ENCODE data around the gene ANO5.

The ANO5 gene, protein sequence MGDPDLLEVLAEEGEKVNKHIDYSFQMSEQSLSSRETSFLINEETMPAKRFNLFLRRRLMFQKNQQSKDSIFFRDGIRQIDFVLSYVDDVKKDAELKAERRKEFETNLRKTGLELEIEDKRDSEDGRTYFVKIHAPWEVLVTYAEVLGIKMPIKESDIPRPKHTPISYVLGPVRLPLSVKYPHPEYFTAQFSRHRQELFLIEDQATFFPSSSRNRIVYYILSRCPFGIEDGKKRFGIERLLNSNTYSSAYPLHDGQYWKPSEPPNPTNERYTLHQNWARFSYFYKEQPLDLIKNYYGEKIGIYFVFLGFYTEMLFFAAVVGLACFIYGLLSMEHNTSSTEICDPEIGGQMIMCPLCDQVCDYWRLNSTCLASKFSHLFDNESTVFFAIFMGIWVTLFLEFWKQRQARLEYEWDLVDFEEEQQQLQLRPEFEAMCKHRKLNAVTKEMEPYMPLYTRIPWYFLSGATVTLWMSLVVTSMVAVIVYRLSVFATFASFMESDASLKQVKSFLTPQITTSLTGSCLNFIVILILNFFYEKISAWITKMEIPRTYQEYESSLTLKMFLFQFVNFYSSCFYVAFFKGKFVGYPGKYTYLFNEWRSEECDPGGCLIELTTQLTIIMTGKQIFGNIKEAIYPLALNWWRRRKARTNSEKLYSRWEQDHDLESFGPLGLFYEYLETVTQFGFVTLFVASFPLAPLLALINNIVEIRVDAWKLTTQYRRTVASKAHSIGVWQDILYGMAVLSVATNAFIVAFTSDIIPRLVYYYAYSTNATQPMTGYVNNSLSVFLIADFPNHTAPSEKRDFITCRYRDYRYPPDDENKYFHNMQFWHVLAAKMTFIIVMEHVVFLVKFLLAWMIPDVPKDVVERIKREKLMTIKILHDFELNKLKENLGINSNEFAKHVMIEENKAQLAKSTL

GRCh38 chr11:22192642-22193347 lies at the start of gene ANO5:
TSS of gene ANO5 (plus strand) at chr11:22193085. CDS start at chr11:22193493, 408 bp downstream.
- no peak for DNase-seq (ENCODE audit: low read depth in 2 of 2)

DNA sequence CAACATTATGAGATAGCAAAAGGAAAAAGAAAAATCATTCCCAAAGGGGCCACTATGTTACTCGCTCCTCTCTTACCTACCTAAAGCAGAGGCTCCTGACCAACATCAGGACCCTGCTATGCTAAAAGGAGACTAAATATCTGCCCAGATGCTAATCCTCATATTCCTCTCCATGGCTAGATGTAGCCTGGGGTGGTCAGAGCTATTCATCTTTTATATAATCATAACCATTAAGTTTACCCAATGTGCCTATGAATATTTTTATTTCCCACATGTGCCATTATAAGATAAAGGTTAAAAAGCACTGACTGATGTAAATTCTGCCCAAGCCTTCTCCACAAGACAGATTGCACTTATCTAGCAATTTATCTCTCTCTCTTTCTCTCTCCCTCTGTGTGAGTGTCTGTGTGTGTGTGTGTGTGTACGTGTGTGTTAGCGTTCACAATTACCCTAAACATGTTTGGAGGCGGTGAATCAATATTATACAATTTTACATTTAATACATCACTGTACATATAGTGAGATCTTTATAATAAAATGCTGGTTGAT lies 41.2 kb upstream of the ANO5 start:
- DNase-seq (ENCODE audit: low read depth in 2 of 2) = no peak

DNA sequence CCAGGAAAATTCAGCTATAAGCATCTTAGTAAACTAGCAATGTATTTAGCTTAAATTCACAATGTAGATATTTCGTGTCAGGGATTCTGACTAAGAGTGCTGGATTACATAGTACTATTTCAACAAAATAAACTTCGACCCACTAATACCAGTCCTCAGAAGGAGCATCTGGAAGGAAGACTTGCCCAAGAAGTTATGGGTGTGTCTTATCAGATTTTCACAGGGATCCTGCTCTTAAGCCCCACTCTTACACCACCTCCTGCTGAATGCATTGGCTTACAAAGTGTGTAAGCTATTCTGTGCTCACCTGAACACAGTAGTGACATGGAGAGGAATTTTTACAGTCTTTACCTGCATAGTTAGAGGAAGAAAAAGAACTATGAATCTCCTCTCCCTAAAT lies 35.4 kb upstream of the ANO5 start:
- DNase-seq (ENCODE audit: low read depth in 2 of 2) = no peak

DNA sequence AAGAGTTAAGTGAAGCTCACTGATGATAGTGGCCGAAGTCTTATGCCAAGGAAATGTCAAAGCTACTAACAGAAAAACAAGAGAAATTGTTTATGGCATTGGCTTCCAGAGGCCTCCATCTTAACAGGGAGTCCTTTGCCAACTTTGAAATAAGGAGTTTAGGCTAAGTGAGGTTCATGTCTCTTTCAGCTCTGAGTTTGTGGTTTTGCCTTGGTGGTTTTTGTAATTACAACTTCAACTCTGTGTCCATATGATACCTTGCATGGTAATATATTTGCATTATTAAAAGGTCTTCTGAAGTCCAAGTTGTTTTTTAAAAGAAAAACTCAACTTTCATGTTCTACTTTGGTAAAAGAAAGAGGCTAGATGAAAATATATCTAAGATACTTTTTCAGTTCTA lies 31.4 kb upstream of the ANO5 start:
- DNase-seq (ENCODE audit: low read depth in 2 of 2) = no peak

- DNase-seq (ENCODE audit: low read depth in 2 of 2) = no peak
Observed at GRCh38 chr11:22162756-22163155, 30.1 kb upstream of the ANO5 start.

DNA sequence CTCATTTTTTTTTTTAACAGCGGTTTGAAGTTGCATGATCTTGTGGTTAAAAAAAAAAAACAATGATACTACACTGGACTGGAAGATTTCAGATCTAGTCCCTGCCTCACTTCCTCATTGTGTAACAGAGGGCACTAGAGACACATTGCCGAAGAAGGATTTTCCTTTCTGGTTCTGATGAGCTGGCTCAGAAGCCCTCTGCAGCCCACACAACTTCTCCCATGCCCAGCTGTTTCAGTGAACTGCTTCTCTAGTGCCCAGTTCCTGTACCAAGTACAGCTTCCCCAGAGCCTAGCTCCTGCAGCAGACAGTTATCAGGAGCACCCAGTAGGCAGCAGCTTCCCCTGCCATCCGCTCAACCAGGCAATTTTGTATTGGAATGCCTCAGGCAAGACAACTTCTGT lies 29.5 kb upstream of the ANO5 start:
- no peak for DNase-seq (ENCODE audit: low read depth in 2 of 2)

- DNase-seq (ENCODE audit: low read depth in 2 of 2) = no peak
Observed at GRCh38 chr11:22165087-22165486, 27.8 kb upstream of the ANO5 start.

DNA sequence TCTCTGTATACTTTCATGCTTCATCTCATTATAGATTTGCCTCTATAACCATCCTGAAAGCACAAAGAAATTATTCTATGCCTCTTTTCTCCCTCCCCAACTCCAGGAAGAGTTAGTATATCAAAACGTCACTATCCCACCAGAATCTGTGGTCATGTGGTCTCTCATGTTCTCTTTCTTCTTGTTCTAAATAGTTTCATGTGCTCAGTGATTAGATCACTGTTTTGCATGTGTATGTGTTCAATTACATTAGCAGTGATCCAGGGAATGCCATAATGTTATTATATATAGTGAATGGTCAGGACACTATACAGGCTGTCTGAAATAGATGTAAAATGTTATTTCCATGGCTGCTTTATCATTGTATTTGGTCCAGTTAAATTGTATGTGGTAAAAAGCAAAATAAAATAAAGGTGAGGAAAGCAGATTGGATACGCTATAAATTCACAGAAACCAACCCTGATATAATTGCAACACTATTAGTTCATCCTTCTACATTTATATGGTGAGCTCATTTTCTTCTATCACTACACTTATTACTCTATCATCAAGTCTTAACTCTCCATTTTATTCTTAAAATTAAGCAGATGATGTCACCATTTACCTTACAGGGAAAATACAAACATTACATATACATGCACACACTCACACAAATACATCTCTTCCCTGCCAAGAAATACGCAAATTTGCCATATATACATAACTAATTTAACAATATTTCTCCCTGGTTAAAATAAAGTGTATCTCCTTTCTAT lies 26.9 kb upstream of the ANO5 start:
- no peak for DNase-seq (ENCODE audit: low read depth in 2 of 2)

DNA sequence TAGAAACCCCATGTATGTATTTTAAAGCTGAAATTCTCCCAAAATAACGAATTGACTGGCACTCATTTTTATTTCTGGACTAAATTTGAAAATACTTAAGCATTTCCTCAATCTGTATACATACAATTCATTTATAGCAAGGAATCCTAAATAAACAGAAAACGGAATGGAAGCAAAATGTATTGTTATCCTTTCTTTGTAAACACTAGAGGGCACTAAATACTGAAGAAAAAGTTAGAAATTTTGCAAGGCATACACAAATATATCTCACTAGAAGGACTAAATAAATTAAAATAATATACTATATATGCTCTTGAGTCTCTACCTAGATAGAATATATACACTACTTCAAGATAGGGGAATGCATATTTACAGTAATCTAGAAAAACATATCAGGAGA lies 23.1 kb upstream of the ANO5 start:
- DNase-seq (ENCODE audit: low read depth in 2 of 2) = no peak

DNA sequence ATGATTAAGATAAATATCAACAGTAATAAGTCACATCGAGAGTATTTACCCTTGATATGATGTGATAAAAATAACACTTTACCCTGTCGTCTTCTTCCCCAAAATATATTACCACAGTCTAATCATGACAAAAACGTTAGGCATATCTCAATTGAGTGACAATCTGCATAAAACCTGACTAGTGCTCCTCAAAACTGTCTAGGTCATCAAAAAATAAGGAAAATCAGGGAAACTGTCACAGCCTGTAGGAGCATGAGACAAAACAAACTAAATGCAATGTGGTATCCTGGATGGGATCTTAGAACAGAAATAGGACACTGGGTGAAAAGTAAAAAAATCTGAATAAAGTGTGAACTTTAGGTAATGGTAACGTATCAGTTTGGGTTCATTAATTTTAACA lies 19.4 kb upstream of the ANO5 start:
- no peak for DNase-seq (ENCODE audit: low read depth in 2 of 2)

DNA sequence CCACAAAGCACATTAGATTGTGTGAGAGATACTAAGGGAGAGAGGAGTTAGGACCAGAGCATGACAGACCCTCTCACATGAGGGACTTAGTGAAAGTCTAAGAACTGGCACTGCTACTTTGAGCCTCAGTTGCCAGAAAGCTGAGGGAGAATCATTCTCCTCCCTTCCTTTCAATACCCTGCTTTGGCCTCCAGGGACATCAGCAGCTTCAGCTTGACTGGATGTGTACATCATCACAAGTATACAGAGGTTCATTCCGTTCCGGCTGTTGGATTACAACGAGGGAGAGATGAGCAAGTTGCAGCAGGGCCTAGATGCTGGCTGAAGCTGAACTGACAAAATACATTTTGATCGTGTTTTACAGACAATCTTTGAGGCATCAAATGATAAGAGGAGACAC lies 15.7 kb upstream of the ANO5 start:
- no peak for DNase-seq (ENCODE audit: low read depth in 2 of 2)

- DNase-seq (ENCODE audit: low read depth in 2 of 2) = no peak
Observed at GRCh38 chr11:22179626-22180025, 13.3 kb upstream of the ANO5 start.

GRCh38 chr11:22180131-22180530 lies 12.8 kb upstream of the ANO5 start:
- no peak for DNase-seq (ENCODE audit: low read depth in 2 of 2)

DNA sequence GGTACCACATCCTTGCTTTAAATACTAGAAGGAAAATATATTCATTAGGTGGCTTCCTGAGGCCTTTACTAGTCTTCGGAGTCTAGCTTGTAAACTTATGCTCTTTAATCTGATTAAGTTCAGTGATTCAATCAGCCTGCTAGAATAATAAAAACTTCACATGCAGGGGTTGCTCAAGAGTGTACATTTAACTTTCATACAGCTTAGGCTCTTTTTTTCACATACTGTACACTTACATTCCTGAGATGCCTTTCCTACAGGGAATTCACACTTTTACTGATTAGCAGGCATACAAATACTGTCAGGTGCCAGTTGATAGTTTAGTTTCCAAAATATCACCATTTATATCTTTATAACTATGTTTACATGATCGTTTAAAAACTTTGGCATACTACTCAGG lies 3.2 kb upstream of the ANO5 start:
- DNase-seq (ENCODE audit: low read depth in 2 of 2) = no peak

DNA sequence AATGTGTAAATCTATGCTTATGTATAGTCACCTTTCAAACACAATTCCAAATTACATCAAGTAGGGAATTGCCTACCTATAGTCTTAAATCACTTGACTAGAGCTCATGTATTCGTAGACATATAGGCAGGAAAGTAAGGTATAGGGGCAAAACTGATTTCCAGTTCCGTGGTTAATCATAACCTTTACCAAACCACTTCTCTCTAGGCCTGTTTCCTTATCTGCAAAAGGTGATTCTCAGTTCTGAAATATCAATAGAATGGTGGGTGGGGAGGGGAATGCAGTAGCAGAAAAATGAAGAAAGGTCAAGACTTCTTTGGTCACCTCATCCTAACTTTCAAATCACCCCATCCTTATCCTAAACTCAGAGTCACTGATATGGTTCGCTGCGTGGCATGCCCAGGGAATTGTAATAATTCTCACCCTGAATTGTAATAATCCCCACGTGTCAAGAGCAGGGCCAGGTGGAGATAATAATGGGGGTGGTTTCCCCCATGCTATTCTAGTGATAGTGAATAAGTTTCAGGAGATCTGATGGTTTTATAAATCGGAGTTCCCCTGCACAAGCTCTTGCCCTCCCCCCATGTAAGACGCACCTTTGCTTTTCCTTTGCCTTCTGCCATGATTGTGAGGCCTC lies 1.9 kb upstream of the ANO5 start:
- DNase-seq (ENCODE audit: low read depth in 2 of 2) = no peak

- no peak for DNase-seq (ENCODE audit: low read depth in 2 of 2)
Observed at GRCh38 chr11:22192289-22192641, 620 bp upstream of the ANO5 start.

GRCh38 chr11:22193348-22194051 lies 615 bp downstream of the ANO5 start:
- DNase-seq (ENCODE audit: low read depth in 2 of 2) = no peak

DNA sequence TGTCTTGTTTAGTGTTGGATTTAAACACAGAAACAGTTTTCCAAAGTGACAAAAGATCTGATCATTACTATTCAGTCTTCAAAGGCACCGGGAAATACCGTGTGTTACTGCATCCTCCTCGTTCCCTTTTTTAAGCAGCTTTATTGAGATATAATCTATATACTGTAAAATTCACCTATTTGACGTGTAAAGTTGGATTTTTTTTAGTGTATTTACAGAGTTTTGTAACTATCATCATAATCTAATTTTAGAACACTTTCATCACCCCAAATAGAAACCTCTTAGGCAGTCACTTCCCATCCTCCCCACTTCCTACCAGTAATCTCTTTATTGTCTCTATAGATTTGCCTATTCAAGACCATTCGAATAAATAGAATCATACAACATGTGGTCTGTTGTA lies 1.4 kb downstream of the ANO5 start:
- DNase-seq (ENCODE audit: low read depth in 2 of 2) = no peak

GRCh38 chr11:22194907-22195306 lies 2.0 kb downstream of the ANO5 start:
- DNase-seq (ENCODE audit: low read depth in 2 of 2) = no peak

Data from stimulated activated CD4-positive, alpha-beta T cell treated with anti-CD3 and anti-CD28 coated beads, Interleukin-4, amount 100 ng/mL, for 48 hours (primary cell).